Measurements from ENCODE around the gene YPEL1. TPM values are rescaled to one million over a fixed set of nuclear protein-coding genes. Genes with fewer than 3 reads are reported as not detected.

YPEL1 gene
- total and polyA plus RNA-seq, 4 donors, result 1.6 to 15.1 (median 3.5) TPM

- peaks cover 4 to 61% (median 12%) of the 10 kb centered on the region in 4 donors for H3K36me3 ChIP-seq (ENCODE audit: control insufficient read depth in 4 of 4, insufficient read depth in 4 of 4, low read length in 4 of 4)
- WGBS, 2 donors, result 94 to 95% methylated on average over 11 of the region's 11 CpGs
- H3K9ac ChIP-seq (ENCODE audit: insufficient read depth in 1 of 2, low read length in 2 of 2), result no peak overlapping the region
- H3K27ac ChIP-seq (ENCODE audit: low read depth in 1 of 2, low read length in 1 of 2), result no peak overlapping the region
- no peak for TF ChIP-seq CTCF (IDR thresholded peaks at IDR 0.05; ENCODE audit: control extremely low read depth, extremely low read depth)
- no peaks in the 10 kb centered on the region for H3K9me3 ChIP-seq (ENCODE audit: control insufficient read depth in 4 of 4, insufficient read depth in 3 of 4, low read length in 3 of 4)
- no peaks in the 10 kb centered on the region for H3K27me3 ChIP-seq (ENCODE audit: control insufficient read depth in 3 of 3, insufficient read depth in 3 of 3, low read length in 2 of 3)
- no peaks in the 10 kb centered on the region for H3K4me1 ChIP-seq (ENCODE audit: control insufficient read depth in 5 of 5, insufficient read depth in 5 of 5, low read length in 5 of 5)
- no peak overlapping the region for H3K4me3 ChIP-seq
- DNase-seq (no peak), ATAC-seq (ENCODE audit: insufficient read depth, low FRiP score) (no peak)
Measured at GRCh38 chr22:21687685-21688259, 47.8 kb downstream of the YPEL1 start.

- DNase-seq (no peak), ATAC-seq (ENCODE audit: insufficient read depth, low FRiP score) (no peak)
- WGBS, 2 donors, result 95 to 97% methylated on average over 23 of the region's 23 CpGs
Measured at GRCh38 chr22:21686634-21687393, 48.8 kb downstream of the YPEL1 start.

GRCh38 chr22:21686193-21686608, 49.4 kb downstream of the YPEL1 start:
- Histone ChIP-seq H3K36me3 (ENCODE audit: control insufficient read depth in 4 of 4, insufficient read depth in 4 of 4, low read length in 4 of 4) (peaks cover 4 to 72% (median 14%) of the 10 kb centered on the region in 4 donors), H3K9ac (ENCODE audit: insufficient read depth in 1 of 2, low read length in 2 of 2) (no peak overlapping the region)
- WGBS, 2 donors, result 97 to 99% methylated on average over 8 of the region's 8 CpGs

More at GRCh38 chr22:21686634-21687393, 48.8 kb downstream of the YPEL1 start:
- H3K9ac ChIP-seq (ENCODE audit: insufficient read depth in 1 of 2, low read length in 2 of 2), result no peak overlapping the region
- no peaks in the 10 kb centered on the region for H3K4me1 ChIP-seq (ENCODE audit: control insufficient read depth in 5 of 5, insufficient read depth in 5 of 5, low read length in 5 of 5)
- no peak overlapping the region for H3K27ac ChIP-seq (ENCODE audit: low read depth in 1 of 2, low read length in 1 of 2)
- TF ChIP-seq CTCF (IDR thresholded peaks at IDR 0.05; ENCODE audit: control extremely low read depth, extremely low read depth), result no peak
- no peaks in the 10 kb centered on the region for H3K27me3 ChIP-seq (ENCODE audit: control insufficient read depth in 3 of 3, insufficient read depth in 3 of 3, low read length in 2 of 3)
- H3K4me3 ChIP-seq, result no peak overlapping the region
- no peaks in the 10 kb centered on the region for H3K9me3 ChIP-seq (ENCODE audit: control insufficient read depth in 4 of 4, insufficient read depth in 3 of 4, low read length in 3 of 4)
- peaks cover 4 to 68% (median 14%) of the 10 kb centered on the region in 4 donors for H3K36me3 ChIP-seq (ENCODE audit: control insufficient read depth in 4 of 4, insufficient read depth in 4 of 4, low read length in 4 of 4)

More at GRCh38 chr22:21686193-21686608, 49.4 kb downstream of the YPEL1 start:
- Histone ChIP-seq H3K27ac (ENCODE audit: low read depth in 1 of 2, low read length in 1 of 2) (no peak overlapping the region), H3K27me3 (ENCODE audit: control insufficient read depth in 3 of 3, insufficient read depth in 3 of 3, low read length in 2 of 3) (no peaks in the 10 kb centered on the region), H3K9me3 (ENCODE audit: control insufficient read depth in 4 of 4, insufficient read depth in 3 of 4, low read length in 3 of 4) (no peaks in the 10 kb centered on the region), H3K4me3 (no peak overlapping the region), H3K4me1 (ENCODE audit: control insufficient read depth in 5 of 5, insufficient read depth in 5 of 5, low read length in 5 of 5) (no peaks in the 10 kb centered on the region)
- DNase-seq (no peak), ATAC-seq (ENCODE audit: insufficient read depth, low FRiP score) (no peak)
- no peak for TF ChIP-seq CTCF (IDR thresholded peaks at IDR 0.05; ENCODE audit: control extremely low read depth, extremely low read depth)

Data from lung (tissue), 12 donors.